Colonic mucosa (tissue), 4 donors: ENCODE data around the gene ARCN1. TPM values are rescaled to one million over a fixed set of nuclear protein-coding genes. Genes with fewer than 3 reads are reported as not detected.
"Not testable (repeated sequence)": the region's sequence is repeated elsewhere in the genome, so short reads cannot be mapped to it uniquely, and the experiment has no call there.

Experiments
- DNase-seq: peaks from one replicate; pipeline ENCODE4 v3.0.0-alpha.2; 2020
- H3K27ac ChIP-seq: fragments of 200-600 bp; one replicate; pipeline ENCODE4 v1.8.0; 2021
- H3K27me3 ChIP-seq: fragments of 200-600 bp; one replicate; pipeline ENCODE4 v1.8.0; 2021
- H3K36me3 ChIP-seq: fragments of 200-600 bp; one replicate; pipeline ENCODE4 v1.8.0; 2021
- H3K4me1 ChIP-seq: fragments of 200-600 bp; one replicate; pipeline ENCODE4 v1.8.0; 2021; ENCODE audit warnings: mild to moderate bottlenecking
- H3K4me3 ChIP-seq: fragments of 200-600 bp; one replicate; pipeline ENCODE4 v1.8.0; 2021
- H3K9ac ChIP-seq, 2 donors: one replicate each; pipeline ENCODE4 v1.7.0; 2013; ENCODE audit warnings: control low read depth in 2 of 2, low read depth in 2 of 2, low read length in 2 of 2
- H3K9me3 ChIP-seq: fragments of 200-600 bp; one replicate; pipeline ENCODE4 v1.8.0; 2021
- CTCF ChIP-seq: fragments of 200-600 bp; IDR thresholded peaks from one replicate; pipeline ENCODE4 v1.8.0; 2022; ENCODE audit warnings: antibody characterized with exemption, mild to moderate bottlenecking
- intact Hi-C: fragments of 100-400 bp; cut with DNase I; formaldehyde crosslinking; loops from one replicate; pipeline ENCODE4 v1.14.1; 2022
- total RNA-seq, 2 donors: library from RNA; stranded (reverse); fragmentation: NEBNext Ultra II Directional in 1 of 2; extraction: Animal tissue kit (Norgen Biotek cat#: 25700) in 1 of 2; gene quantifications; one replicate each; pipeline ENCODE4 v1.2.1, GENCODE V29; 2021
- donor health status: healthy.
- donor health status: DM: no; HTN: no; CAD: no.
- donor health status: DM: no; HTN: no; CAD: no.

The ARCN1 gene
- total RNA-seq, 2 donors from 2014 or later = 151 to 171 TPM

- intact Hi-C loops = no loop called here
- peaks cover 13% of the 10 kb centered on the region for H3K4me1 ChIP-seq
- no peak for TF ChIP-seq CTCF
These were observed 857 bp downstream of the ARCN1 start for GRCh38 chr11:118572981-118573550.

DNA sequence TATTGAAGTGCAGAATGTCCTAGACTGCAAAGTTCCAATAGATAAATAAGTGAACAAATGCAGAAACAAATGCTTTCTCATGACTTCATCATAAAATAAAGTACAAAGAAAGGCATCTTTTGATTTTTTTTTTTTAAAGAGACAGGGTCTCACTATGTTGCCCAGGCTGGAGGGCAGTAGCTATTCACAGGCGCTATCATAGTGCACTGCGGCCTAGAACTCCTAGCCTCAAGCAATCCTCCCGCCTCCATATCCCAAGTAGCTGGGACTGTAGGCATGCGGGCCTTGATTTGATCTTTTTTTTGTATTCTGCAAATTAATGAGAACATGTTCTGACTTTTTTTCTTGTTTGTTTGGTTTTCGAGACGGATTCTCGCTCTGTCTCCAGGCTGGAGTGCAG is 2.4 kb downstream of the ARCN1 start:
- H3K27me3 ChIP-seq = no peaks in the 10 kb centered on the region
- TF ChIP-seq CTCF = no peak
- H3K4me3 ChIP-seq = no peak overlapping the region
- H3K36me3 ChIP-seq = no peaks in the 10 kb centered on the region
- no peak overlapping the region for H3K27ac ChIP-seq
- no peaks in the 10 kb centered on the region for H3K9me3 ChIP-seq
- peaks cover 13% of the 10 kb centered on the region for H3K4me1 ChIP-seq
- intact Hi-C loops = no loop called here
- H3K9ac ChIP-seq = no peak overlapping the region
- no peak for DNase-seq

More at GRCh38 chr11:118572981-118573550, 857 bp downstream of the ARCN1 start:
- Histone ChIP-seq H3K9ac (peak overlapping the region; percentile 99 to 100), H3K9me3 (no peaks in the 10 kb centered on the region), H3K27me3 (no peaks in the 10 kb centered on the region), H3K36me3 (no peaks in the 10 kb centered on the region), H3K27ac (peak overlapping the region; percentile 97), H3K4me3 (peak overlapping the region; percentile 96)
- peak; percentile 29 for DNase-seq

DNA sequence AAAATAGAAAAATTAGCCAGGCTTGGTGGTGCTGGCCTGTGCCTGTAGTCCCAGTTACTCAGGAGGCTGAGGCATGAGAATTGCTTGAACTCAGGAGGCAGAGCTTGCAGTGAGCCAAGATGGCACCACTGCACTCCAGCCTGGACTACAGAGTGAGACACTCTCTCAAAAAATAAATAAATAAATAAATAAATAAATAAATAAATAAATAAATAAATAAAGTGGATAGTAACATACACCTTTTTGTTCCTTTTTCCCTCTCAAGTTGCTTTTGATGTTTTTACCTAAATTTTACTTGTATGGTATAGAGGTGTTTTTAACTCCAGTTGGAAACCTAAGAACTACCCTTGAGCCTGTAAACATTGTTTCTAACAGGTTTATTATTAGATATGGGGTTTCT is 5.8 kb downstream of the ARCN1 start:
- H3K36me3 ChIP-seq, H3K27ac ChIP-seq, H3K4me3 ChIP-seq, intact Hi-C loops, H3K9me3 ChIP-seq, H3K27me3 ChIP-seq, DNase-seq, H3K9ac ChIP-seq: not testable (repeated sequence)
- H3K4me1 ChIP-seq = peaks cover 13% of the 10 kb centered on the region

- peaks cover 6% of the 10 kb centered on the region for H3K36me3 ChIP-seq
- no peaks in the 10 kb centered on the region for H3K27me3 ChIP-seq
- H3K9me3 ChIP-seq = no peaks in the 10 kb centered on the region
- no peak for TF ChIP-seq CTCF
- no peak overlapping the region for H3K9ac ChIP-seq
- no peaks in the 10 kb centered on the region for H3K4me1 ChIP-seq
- no peak overlapping the region for H3K4me3 ChIP-seq
- no peak for DNase-seq
- intact Hi-C loops = no loop called here
- no peak overlapping the region for H3K27ac ChIP-seq
These were observed 8.8 kb downstream of the ARCN1 start for GRCh38 chr11:118581057-118581456.

- Histone ChIP-seq H3K9ac (no peak overlapping the region), H3K27ac (no peak overlapping the region), H3K27me3 (no peaks in the 10 kb centered on the region), H3K4me3 (no peak overlapping the region), H3K9me3 (no peaks in the 10 kb centered on the region), H3K36me3 (peaks cover 36% of the 10 kb centered on the region), H3K4me1 (no peaks in the 10 kb centered on the region)
- DNase-seq = no peak
- intact Hi-C loops = no loop called here
- TF ChIP-seq CTCF = no peak
These were observed 15.7 kb downstream of the ARCN1 start for GRCh38 chr11:118587952-118588351.

DNA sequence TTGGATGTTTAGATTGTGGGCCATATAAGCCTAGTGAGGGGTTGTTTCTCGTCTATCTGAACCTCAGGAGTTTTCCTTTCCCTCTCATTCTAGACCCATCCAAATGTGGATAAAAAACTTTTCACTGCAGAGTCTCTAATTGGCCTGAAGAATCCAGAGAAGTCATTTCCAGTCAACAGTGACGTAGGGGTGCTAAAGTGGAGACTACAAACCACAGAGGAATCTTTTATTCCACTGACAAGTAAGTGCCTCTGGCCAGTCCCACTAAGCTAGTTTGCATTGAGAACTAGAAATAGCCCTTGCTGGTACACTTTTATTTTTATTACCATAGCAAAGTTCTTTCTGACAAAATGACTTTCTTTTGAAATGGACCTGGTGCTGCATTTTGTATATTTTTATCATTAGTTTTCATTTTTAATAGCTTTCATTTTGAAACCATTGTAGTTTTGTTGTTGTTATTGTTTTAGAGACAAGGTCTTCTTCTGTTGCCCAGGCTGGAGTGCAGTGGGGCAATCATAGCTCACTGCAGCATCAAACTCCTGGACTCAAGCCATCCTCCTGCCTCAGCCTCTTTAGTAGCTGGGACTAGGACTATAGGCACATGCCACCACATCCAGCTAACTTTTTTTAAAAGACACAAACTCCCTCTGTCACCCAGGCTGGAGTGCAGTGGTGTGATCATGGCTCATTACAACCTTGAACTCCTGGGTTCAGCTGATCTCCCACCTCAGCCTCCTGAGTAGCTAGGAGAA is 20.6 kb downstream of the ARCN1 start:
- Histone ChIP-seq H3K36me3 (peaks cover 31% of the 10 kb centered on the region), H3K27ac (peak overlapping the region; percentile 29), H3K4me1 (no peaks in the 10 kb centered on the region), H3K9ac (no peak overlapping the region), H3K9me3 (no peaks in the 10 kb centered on the region), H3K4me3 (no peak overlapping the region), H3K27me3 (no peaks in the 10 kb centered on the region)
- no peak for DNase-seq
- TF ChIP-seq CTCF = no peak
- intact Hi-C loops = no loop called here
